Right kidney (tissue), 1 donor: ENCODE results near the gene C19orf53.
A peak's percentile ranks its signal among the peaks of the same experiment; 100 is the strongest.

Source experiments
- DNase-seq: peaks from one replicate; pipeline ENCODE4 v3.0.0-alpha.2; 2016

C19orf53 gene

GRCh38 chr19:13825489-13826441, 51.5 kb downstream of the C19orf53 start:
- peak; percentile 44 for DNase-seq

- no peak for DNase-seq
Measured at GRCh38 chr19:13826652-13827235, 52.5 kb downstream of the C19orf53 start.

GRCh38 chr19:13827656-13828055, 53.4 kb downstream of the C19orf53 start:
- no peak for DNase-seq
